SJSA1 (cell line): Measurements from ENCODE around the gene LIN7C. TPM values are rescaled to one million over a fixed set of nuclear protein-coding genes. Genes with fewer than 3 reads are reported as not detected.

Source experiments
- DNase-seq, 2 experiments: peaks; one replicate each; pipeline ENCODE4 v3.0.0-alpha.2; 2015 to 2020; ENCODE audit warnings: low spot score in 2 of 2, low read depth in 1 of 2
- H3K27ac ChIP-seq: fragments of 250-450 bp; sonication (Bioruptor Pico); 2 replicates; pipeline ENCODE4 v1.5.1; 2020; ENCODE audit warnings: mild to moderate bottlenecking, moderate library complexity
- H3K27me3 ChIP-seq: fragments of 250-450 bp; sonication (Bioruptor Pico); replicated peaks from 2 replicates; pipeline ENCODE4 v1.5.1; 2020; ENCODE audit warnings: mild to moderate bottlenecking, moderate library complexity
- H3K36me3 ChIP-seq: fragments of 250-450 bp; sonication (Bioruptor Pico); 2 replicates; pipeline ENCODE4 v1.5.1; 2020; ENCODE audit warnings: mild to moderate bottlenecking
- H3K4me1 ChIP-seq: fragments of 250-450 bp; sonication (Bioruptor Pico); replicated peaks from 2 replicates; pipeline ENCODE4 v1.6.1; 2021; ENCODE audit warnings: mild to moderate bottlenecking
- H3K4me3 ChIP-seq: fragments of 250-450 bp; sonication (Bioruptor Pico); 2 replicates; pipeline ENCODE4 v1.5.1; 2020; ENCODE audit warnings: mild to moderate bottlenecking
- H3K9me3 ChIP-seq: fragments of 250-450 bp; sonication (Bioruptor Pico); replicated peaks from 2 replicates; pipeline ENCODE4 v1.5.1; 2020; ENCODE audit warnings: mild to moderate bottlenecking
- total RNA-seq: library from RNA; depleted of rRNA; stranded (reverse); fragments of >200 nt; shearing (Covaris generic); gene quantifications from 2 replicates; pipeline ENCODE4 v1.2.3, GENCODE V29; 2014

The LIN7C gene
- total RNA-seq, 1 experiment from 2014 or later = 130 TPM

GRCh38 chr11:27497284-27497866, 9.2 kb downstream of the LIN7C start:
- peaks cover 99% of the 10 kb centered on the region for H3K36me3 ChIP-seq
- no peaks in the 10 kb centered on the region for H3K4me1 ChIP-seq
- no peaks in the 10 kb centered on the region for H3K9me3 ChIP-seq
- no peaks in the 10 kb centered on the region for H3K27me3 ChIP-seq
- no peak overlapping the region for H3K27ac ChIP-seq
- DNase-seq = peak in 1 of 2 experiments; percentile 30
- no peak overlapping the region for H3K4me3 ChIP-seq

DNA sequence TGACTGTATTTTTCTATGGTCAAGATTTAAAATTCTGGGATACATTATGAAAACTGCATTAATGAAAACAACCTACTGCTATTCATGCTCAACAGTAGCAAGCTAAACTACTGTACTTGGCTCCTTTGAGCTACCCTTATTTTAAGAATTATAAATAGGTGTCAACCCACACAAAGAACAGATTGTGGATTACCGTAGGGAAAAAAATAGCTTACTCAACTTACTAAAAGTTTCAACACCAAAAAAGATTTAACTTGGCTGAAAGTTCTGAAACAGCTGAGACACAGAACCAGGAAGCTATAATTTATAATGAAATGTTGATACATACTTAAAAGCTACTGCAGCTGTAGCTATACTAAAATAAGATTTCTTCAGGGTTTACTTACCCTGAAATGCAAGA, 10.1 kb downstream of the LIN7C start:
- Histone ChIP-seq H3K36me3 (peaks cover 99% of the 10 kb centered on the region), H3K4me1 (no peaks in the 10 kb centered on the region), H3K9me3 (no peaks in the 10 kb centered on the region), H3K27me3 (no peaks in the 10 kb centered on the region), H3K4me3 (no peak overlapping the region), H3K27ac (no peak overlapping the region)
- no peak for DNase-seq

DNA sequence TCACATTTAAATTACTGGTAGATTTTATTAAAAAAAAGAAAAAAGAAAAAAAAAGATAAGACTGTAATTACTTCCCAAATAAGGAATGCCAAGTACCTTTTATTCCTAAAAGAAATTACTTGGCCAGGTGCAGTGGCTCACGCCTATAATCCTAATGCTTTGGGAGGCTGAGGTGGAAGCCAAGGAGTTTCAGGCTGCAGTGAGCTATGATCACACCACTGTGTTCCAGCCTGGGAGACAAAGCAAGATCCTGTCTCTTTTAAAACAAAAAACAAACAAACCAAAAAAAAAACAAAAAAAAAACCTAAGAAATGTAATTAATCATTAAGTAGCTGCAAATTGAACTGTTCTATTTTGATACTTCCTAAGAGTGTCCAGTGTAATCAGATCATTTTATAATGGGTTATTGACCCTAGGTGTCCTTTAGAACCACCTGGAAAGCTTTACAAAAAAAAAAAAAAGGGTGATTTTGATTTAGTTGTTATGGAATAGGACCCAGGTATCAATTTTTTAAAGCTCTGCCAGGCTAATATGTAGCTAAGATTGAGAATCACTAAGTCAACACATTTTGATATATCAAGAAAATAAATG, 10.8 kb downstream of the LIN7C start:
- Histone ChIP-seq H3K36me3 (peaks cover 99% of the 10 kb centered on the region), H3K4me1 (no peaks in the 10 kb centered on the region), H3K27me3 (no peaks in the 10 kb centered on the region), H3K4me3 (no peak overlapping the region), H3K9me3 (no peaks in the 10 kb centered on the region), H3K27ac (no peak overlapping the region)
- DNase-seq = no peak

DNA sequence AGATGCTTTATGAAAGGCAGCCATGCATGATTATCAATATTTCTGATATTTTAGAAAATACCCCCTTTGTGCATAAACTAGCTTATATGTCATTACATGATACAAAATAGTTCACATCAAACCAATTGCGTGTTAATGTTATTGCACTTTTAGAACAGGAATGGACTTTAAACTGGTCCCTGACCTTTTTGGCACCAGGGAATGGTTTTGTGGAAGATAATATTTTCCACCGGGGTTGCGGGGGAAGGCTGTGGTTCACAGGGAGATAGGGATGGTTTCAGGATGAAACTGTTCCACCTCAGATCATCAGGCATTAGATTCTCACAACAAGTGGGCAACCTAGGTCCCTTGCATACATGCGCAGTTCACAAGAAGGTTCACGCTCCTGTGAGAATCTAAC, 17.5 kb downstream of the LIN7C start:
- Histone ChIP-seq H3K4me1 (no peaks in the 10 kb centered on the region), H3K27ac (no peak overlapping the region), H3K36me3 (peaks cover 52% of the 10 kb centered on the region), H3K4me3 (no peak overlapping the region), H3K9me3 (no peaks in the 10 kb centered on the region), H3K27me3 (no peaks in the 10 kb centered on the region; the same call in 1 of the 2 replicates)
- no peak for DNase-seq

- no peaks in the 10 kb centered on the region for H3K9me3 ChIP-seq
- H3K4me1 ChIP-seq = no peaks in the 10 kb centered on the region
- H3K27me3 ChIP-seq = no peaks in the 10 kb centered on the region; the same call in 1 of the 2 replicates
- H3K4me3 ChIP-seq = no peak overlapping the region
- no peak overlapping the region for H3K27ac ChIP-seq
- H3K36me3 ChIP-seq = peaks cover 38% of the 10 kb centered on the region
- no peak for DNase-seq
Observed at GRCh38 chr11:27487706-27488105, 18.9 kb downstream of the LIN7C start.

DNA sequence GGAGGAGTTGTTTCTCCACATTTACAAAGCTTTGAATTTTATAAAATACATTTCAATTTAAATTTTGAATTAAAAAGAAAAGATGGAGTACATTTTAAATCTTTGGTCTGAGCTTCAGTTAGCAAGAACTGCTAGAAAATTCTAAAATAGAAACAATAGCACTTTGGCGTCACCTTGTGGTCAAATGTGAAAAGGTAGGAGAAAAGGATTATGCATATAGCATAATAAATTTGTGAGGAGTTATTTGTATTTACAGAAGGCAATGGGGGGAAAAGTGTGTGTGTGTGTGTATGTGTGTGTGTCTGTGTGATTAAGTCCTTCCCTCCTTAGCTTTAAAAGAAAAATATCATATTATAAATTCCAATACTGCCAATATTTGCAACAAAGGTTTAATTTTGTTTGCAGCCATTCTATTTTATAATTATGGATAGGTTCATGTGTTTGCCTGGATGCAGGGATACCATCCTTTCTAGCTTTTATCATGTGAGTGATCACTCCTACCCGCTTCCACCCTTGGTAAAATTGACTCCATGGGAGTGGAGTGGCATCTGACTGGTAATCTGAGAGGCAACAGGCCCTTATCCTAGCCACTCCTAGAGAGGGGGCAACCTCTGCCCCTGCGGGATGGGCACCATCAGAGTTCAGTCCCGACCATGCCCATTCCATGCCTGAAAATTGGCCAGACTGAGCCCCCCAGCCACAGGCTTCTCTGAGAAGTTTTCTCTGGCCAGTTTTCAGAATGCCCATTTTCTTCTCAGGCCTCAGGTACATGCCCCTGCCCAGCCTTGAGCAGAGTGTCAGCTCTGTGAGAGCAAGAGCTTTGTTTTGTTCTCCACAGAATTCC, 20.4 kb downstream of the LIN7C start:
- Histone ChIP-seq H3K36me3 (peaks cover 24% of the 10 kb centered on the region), H3K27me3 (no peaks in the 10 kb centered on the region; the same call in 1 of the 2 replicates), H3K4me3 (no peak overlapping the region), H3K27ac (no peak overlapping the region), H3K4me1 (no peaks in the 10 kb centered on the region), H3K9me3 (no peaks in the 10 kb centered on the region)
- DNase-seq = peak in 1 of 2 experiments; percentile 59

DNA sequence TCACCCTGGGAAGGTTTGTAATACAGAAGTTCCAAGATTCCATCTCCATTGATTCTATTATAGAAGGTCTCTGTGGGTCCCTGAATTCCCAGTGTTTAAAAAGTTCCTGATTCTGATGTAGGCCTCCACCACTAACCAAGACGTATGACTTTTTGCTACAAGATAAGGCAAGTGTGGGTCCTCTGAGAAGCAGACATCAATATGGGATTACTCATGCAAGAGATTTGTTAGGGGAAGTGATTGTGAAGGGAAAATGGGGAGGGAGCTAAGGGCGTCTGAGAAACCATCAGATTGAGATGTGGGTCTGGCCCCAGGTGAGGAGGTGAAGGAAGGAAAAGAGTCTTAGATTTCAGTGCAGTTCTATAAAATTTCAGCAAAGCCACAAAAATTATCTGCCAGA, 23.8 kb downstream of the LIN7C start:
- H3K4me3 ChIP-seq = no peak overlapping the region
- no peaks in the 10 kb centered on the region for H3K9me3 ChIP-seq
- H3K27ac ChIP-seq = no peak overlapping the region
- H3K36me3 ChIP-seq = no peaks in the 10 kb centered on the region
- DNase-seq = no peak
- H3K27me3 ChIP-seq = no peaks in the 10 kb centered on the region
- peaks cover 2% of the 10 kb centered on the region for H3K4me1 ChIP-seq

DNA sequence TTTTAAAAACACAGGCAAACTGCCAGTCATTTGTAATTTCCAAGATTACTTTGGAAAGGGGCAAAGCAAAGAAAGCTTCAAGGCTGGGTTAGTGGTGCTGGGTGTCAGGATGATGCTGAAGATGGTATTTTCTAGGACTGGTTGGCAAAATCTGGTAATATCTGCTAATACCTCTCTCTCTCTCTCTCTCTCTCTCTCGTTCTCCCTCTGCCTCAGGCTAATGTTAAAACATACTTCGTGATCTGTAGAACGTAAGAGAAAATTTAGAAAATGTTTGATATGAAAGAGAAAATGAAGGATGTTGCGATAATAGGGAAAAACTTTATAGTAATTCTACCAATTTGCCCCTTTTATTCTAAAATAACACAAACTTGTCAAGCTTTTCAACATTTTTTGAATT, 24.6 kb downstream of the LIN7C start:
- Histone ChIP-seq H3K27me3 (no peaks in the 10 kb centered on the region), H3K4me1 (peaks cover 5% of the 10 kb centered on the region), H3K36me3 (no peaks in the 10 kb centered on the region), H3K27ac (no peak overlapping the region), H3K4me3 (no peak overlapping the region), H3K9me3 (no peaks in the 10 kb centered on the region)
- no peak for DNase-seq

- Histone ChIP-seq H3K4me3 (no peak overlapping the region), H3K27ac (no peak overlapping the region), H3K4me1 (peaks cover 8% of the 10 kb centered on the region), H3K36me3 (no peaks in the 10 kb centered on the region), H3K9me3 (no peaks in the 10 kb centered on the region), H3K27me3 (no peaks in the 10 kb centered on the region)
- no peak for DNase-seq
Observed at GRCh38 chr11:27477831-27478230, 28.7 kb downstream of the LIN7C start.

DNA sequence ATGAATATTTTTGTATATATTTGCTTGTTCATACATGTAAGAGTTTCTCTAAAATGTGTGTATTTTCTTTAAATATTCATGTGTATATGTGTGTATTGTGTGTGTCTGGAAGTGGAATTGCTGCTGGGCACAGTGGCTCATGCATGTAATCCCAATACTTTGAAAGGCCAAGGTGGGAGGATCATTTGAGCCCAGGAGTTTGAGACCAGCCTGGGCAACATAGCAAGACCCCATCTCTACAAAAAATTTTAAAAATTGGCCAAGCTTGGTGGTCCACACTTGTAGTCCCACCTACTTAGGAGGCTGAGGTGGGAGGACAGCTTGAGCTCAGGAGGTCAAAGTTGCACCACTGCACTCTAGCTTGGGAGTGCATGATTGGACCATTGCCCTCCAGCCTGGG, 29.3 kb downstream of the LIN7C start:
- Histone ChIP-seq H3K27ac (no peak overlapping the region), H3K4me3 (no peak overlapping the region), H3K27me3 (no peaks in the 10 kb centered on the region), H3K36me3 (peaks cover 3% of the 10 kb centered on the region), H3K9me3 (peaks cover 2% of the 10 kb centered on the region; the same call in 1 of the 2 replicates), H3K4me1 (peaks cover 11% of the 10 kb centered on the region)
- no peak for DNase-seq

GRCh38 chr11:27475622-27476021, 30.9 kb downstream of the LIN7C start:
- Histone ChIP-seq H3K27ac (no peak overlapping the region), H3K9me3 (peaks cover 4% of the 10 kb centered on the region; the same call in 1 of the 2 replicates), H3K4me1 (peaks cover 22% of the 10 kb centered on the region), H3K36me3 (peaks cover 6% of the 10 kb centered on the region), H3K4me3 (no peak overlapping the region), H3K27me3 (no peaks in the 10 kb centered on the region)
- no peak for DNase-seq

DNA sequence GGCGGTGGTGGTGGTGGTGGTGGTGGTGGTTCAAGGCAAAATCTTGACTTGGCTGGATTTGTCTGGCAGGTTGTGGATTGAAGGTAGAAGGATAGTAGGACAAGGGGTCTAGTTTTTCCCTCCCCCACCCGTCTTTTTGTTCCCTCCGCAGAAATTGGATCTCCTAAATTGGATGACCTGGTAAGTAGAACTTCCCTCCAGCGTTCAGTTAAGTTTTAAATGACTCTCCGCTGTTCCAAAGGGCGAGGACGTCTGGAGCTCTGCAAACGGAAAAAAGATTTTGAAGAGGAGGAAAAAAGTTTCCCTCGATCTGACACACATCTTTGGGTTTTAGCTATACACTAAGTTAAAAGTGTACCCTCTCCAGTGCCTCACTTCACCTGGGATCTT, 33.6 kb downstream of the LIN7C start:
- no peak for DNase-seq

GRCh38 chr11:27472398-27473016, 34.1 kb downstream of the LIN7C start, which contains the start of gene LGR4:
Gene LGR4, minus strand, starts transcription at chr11:27472790. Its CDS starts 488 bp downstream, at chr11:27472302.
- DNase-seq = peak; percentile 87 to 91
- H3K4me1 ChIP-seq = peaks cover 28% of the 10 kb centered on the region
- peaks cover 6% of the 10 kb centered on the region for H3K36me3 ChIP-seq
- peak within 1 kb of the TSS; percentile 99 for H3K4me3 ChIP-seq
- peaks cover 4% of the 10 kb centered on the region; the same call in 1 of the 2 replicates for H3K9me3 ChIP-seq
- no peaks in the 10 kb centered on the region for H3K27me3 ChIP-seq
- H3K27ac ChIP-seq = peak within 1 kb of the TSS; percentile 43

More for the DNA sequence above, 33.6 kb downstream of the LIN7C start:
- peaks cover 4% of the 10 kb centered on the region; the same call in 1 of the 2 replicates for H3K9me3 ChIP-seq
- peaks cover 32% of the 10 kb centered on the region for H3K4me1 ChIP-seq
- no peak overlapping the region for H3K27ac ChIP-seq
- H3K36me3 ChIP-seq = peaks cover 6% of the 10 kb centered on the region
- no peaks in the 10 kb centered on the region for H3K27me3 ChIP-seq
- H3K4me3 ChIP-seq = peak overlapping the region; percentile 99; the same call in 1 of the 2 replicates
